SK-N-MC (cell line): ENCODE results near the gene ZBTB7A.

ENCODE experiments used
- DNase-seq: peaks from one replicate; pipeline ENCODE4 v3.0.0-alpha.2; 2011; ENCODE audit warnings: low read depth, low spot score
- H3K27ac ChIP-seq: fragments of 200-600 bp; sonication (generic); 2 replicates; pipeline ENCODE4 v1.5.1; 2016; ENCODE audit warnings: mixed run types
- H3K36me3 ChIP-seq: fragments of 200-600 bp; sonication (generic); 2 replicates; pipeline ENCODE4 v1.6.1; 2017; ENCODE audit warnings: antibody characterized with exemption, low read length, mixed read lengths; ENCODE audit not compliant: insufficient read depth
- H3K4me3 ChIP-seq: fragments of 200-600 bp; sonication (generic); 2 replicates; pipeline ENCODE4 v1.5.1; 2016
- H3K9ac ChIP-seq: fragments of 200-600 bp; sonication (generic); 2 replicates; pipeline ENCODE4 v1.8.0; 2017; ENCODE audit warnings: mixed run types, mixed read lengths; ENCODE audit not compliant: insufficient read length
- H3K9me3 ChIP-seq: fragments of 200-600 bp; sonication (generic); 2 replicates; pipeline ENCODE4 v1.6.1; 2017; ENCODE audit warnings: low read depth, mild to moderate bottlenecking, antibody characterized with exemption, low read length, moderate library complexity, mixed read lengths
- EZH2 ChIP-seq: fragments of 200-600 bp; sonication (generic); IDR thresholded peaks from one replicate; pipeline ENCODE4 v1.6.1; 2017; ENCODE audit warnings: antibody characterized with exemption
- FOXP2 ChIP-seq: optimal IDR thresholded peaks from 2 replicates; pipeline ENCODE3; 2011; ENCODE audit warnings: mild to moderate bottlenecking, moderate library complexity; ENCODE audit not compliant: insufficient read depth; ENCODE audit errors: extremely low read length, control extremely low read depth
- POLR2AphosphoS5 ChIP-seq: IDR thresholded peaks from 2 replicates; pipeline ENCODE4 v1.6.1; 2012; ENCODE audit warnings: mild to moderate bottlenecking, low read depth, low read length, borderline replicate concordance

ZBTB7A gene

DNA sequence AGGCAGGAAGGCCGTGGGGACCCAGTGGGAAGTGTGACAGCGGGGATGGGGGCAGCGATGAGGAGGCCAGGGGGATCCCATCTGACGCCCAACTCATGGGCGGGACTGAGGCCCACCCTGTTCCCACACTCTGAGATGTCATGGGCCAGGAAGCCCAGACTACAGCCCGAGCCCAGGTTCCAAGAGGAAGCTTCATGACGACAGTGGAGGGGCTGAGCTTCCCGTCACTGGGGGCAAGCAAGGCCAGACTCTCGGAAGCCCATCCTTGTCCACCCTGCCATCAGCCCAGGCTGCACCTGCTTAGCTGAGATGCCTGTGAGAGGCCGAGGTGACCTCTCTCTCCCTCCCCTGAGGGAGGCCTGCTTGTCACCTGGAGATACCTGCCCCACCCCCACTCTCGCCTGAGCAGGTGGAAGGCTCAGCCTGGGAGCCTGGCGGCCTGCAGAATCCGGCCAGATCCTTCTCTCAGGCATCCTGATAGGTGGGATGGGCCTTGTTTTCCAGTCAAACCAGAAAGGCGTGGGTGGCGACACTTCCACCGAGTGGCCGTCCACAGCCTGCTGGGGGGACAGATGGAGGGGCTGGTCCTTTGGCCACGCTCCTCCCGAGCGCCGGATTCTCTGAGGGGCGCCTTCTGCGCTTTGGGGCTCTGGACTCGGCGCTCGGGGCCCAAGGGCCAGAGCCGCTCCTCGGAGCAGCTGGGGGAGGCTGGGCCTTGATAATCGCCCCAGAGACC, 4.8 kb downstream of the ZBTB7A start:
- H3K27ac ChIP-seq = peak overlapping the region; percentile 50; the same call in 1 of the 2 replicates

DNA sequence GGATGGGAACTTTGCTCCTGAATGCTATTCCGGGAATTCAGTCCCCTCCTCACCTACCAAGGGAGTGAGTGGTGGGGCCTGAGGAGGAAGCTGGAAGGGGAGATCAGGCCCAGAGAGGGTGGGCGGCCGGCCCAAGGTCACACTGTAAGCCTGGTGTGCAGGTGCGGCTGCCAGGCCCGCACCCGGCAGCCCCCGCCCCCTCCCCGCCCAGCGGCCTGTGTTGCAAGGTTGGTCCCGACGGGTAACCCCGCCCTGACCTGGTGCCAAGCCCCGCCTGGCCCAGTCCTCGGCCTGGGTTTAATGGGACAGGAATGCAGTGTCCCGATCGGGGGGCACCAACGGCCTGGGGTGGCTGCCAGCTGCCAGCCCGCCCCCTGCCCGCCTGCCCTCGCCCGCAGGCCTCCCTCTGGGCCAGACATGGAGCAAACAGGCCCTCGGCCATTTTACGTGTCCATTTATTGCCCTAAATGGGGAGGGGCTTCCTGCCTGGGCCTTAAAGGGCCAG, 5.5 kb downstream of the ZBTB7A start:
- no peaks in the 10 kb centered on the region for H3K9me3 ChIP-seq
- DNase-seq = no peak
- H3K27ac ChIP-seq = no peak overlapping the region
- no peak overlapping the region for H3K9ac ChIP-seq
- TF ChIP-seq POLR2AphosphoS5 (no peak), EZH2 (no peak), FOXP2 (no peak)
- peaks cover 15% of the 10 kb centered on the region; the same call in 1 of the 2 replicates for H3K36me3 ChIP-seq
- no peak overlapping the region for H3K4me3 ChIP-seq

More for the DNA sequence above, 4.8 kb downstream of the ZBTB7A start:
- H3K36me3 ChIP-seq = peaks cover 15% of the 10 kb centered on the region; the same call in 1 of the 2 replicates
- no peak overlapping the region for H3K4me3 ChIP-seq
- no peaks in the 10 kb centered on the region for H3K9me3 ChIP-seq
- TF ChIP-seq EZH2 (no peak), POLR2AphosphoS5 (no peak), FOXP2 (no peak)
- no peak for DNase-seq
- no peak overlapping the region for H3K9ac ChIP-seq

DNA sequence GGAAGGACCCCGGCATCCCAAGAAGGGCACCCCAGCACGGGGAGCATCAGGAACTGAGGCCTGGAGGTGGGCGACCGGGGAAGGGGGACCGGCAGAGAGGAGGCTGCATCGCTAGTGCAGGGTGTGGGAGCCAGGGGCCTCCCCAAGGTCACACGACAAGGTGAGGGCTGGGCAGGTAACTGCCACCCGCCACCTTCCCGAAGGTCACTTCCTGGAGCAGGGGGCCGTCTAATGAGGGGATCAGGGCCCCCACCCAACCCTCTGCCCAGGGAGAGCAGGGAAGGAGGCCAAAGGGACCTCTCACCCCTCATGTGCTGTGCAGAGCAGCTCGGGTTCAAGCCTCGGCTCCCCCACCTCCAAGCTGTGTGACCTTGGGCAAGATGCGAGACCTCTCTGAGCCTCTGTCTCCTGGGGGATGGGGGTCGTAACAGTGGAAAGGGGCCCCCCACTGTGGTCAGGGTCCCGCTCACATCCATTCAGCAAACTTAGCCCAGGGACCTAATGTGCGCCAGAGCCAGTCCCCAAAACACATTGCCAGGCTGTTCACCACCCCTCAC, 6.0 kb downstream of the ZBTB7A start:
- H3K27ac ChIP-seq = no peak overlapping the region

DNA sequence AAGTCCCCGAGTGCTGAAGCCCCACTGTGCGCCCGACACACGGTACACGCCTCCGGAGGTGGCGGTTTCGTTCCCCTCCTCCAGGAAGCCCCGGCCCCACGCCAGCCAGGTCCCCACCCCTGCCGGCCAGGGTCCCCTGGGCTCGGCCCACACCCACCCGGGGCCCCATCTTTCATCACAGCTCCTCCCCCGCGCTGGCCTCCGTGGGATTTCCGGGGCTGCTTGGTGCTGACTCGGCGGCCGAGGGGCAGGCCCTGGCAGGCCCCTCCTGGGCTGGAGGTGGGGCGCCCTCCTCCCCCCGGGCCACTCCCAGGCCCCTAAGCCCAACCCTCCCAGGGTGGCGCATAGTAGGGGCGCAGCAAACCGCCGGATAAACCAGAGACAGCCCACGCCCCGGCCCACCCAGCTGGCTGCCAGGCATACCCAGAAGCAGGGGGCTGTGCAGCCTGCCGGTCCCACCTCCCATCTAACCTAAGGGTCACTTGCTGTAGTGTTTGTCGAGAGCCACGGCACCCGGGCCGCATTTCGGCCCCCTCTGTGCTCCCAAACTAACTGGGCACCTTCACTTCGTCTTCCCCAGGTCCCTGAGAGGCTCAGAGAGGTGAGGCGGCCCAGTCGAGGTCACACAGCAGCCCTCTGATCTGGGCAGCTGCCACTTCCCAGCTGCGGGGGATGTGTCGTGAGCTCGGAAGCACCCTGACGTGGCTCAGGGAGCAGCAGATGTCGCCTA, 6.6 kb downstream of the ZBTB7A start:
- Histone ChIP-seq H3K36me3 (peaks cover 24% of the 10 kb centered on the region; the same call in 1 of the 2 replicates), H3K9ac (no peak overlapping the region), H3K4me3 (no peak overlapping the region), H3K9me3 (no peaks in the 10 kb centered on the region), H3K27ac (no peak overlapping the region)
- no peak for TF ChIP-seq FOXP2
- TF ChIP-seq POLR2AphosphoS5 = no peak
- no peak for TF ChIP-seq EZH2
- DNase-seq = no peak

More for the DNA sequence above, 6.0 kb downstream of the ZBTB7A start:
- Histone ChIP-seq H3K4me3 (no peak overlapping the region), H3K36me3 (peaks cover 20% of the 10 kb centered on the region; the same call in 1 of the 2 replicates), H3K9ac (no peak overlapping the region), H3K9me3 (no peaks in the 10 kb centered on the region)
- TF ChIP-seq POLR2AphosphoS5 (no peak), FOXP2 (no peak), EZH2 (no peak)
- no peak for DNase-seq

DNA sequence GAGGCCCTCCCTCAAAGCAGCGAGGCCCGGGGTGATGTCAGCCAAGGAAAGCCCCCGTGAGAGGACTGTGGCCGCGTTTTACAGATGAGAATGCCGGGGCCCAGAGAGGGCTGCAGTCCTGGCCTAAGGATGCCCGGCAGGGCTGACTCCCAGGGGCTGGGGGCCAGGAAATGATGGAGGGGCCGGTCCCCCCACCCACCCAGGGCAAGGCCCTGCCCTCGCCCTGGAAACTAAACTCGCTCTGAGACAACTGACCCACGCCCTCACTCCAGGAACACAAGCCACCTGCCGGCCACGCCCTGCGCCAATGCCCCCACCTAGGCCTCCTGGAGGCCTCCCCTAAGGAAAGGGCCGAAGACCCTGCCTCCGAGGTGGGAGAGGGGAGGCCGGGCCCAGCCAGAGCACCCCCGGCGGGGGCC, 7.2 kb downstream of the ZBTB7A start:
- Histone ChIP-seq H3K27ac (no peak overlapping the region), H3K36me3 (peaks cover 30% of the 10 kb centered on the region; the same call in 1 of the 2 replicates), H3K4me3 (no peak overlapping the region), H3K9ac (no peak overlapping the region), H3K9me3 (no peaks in the 10 kb centered on the region)
- DNase-seq = no peak
- TF ChIP-seq POLR2AphosphoS5 (no peak), EZH2 (no peak), FOXP2 (no peak)

DNA sequence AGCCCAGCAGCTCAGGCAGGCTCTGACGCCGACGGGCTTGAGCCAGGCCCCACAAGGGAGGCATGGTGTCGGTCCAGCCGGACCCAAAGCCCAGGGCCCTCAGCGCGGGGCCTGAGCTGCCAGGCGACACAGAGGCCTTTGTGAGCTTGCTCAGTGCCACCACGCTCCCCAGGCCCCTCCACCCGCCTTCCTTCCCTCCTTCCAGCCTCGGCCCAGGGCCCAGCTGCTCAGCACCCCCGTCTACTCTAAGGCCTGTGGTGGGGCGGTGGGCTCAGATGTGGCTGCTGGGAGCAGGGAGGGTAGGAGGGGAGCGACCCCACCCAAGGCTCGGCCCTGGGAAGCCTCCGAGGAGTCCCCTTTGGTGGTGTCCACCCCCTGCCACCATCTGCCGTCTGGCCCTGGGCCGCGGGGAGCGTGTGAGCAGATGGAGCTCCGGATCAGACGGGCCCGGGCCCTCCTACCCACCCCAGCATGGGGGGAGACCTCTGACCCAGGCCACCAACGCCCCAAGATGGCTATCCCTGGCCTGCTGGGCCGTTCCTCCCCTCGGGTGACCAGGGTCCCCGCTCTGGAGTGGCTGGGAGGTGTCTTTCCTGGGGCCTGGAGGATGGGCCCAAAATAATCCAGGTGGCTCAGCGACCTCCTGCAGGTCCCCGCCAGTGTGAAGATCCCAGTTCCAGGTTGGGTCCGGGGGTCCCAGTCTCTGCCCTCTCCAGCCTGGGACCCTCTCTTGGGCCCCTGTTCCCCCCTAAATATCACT, 7.8 kb downstream of the ZBTB7A start:
- no peak overlapping the region for H3K27ac ChIP-seq
- TF ChIP-seq FOXP2 = no peak
- TF ChIP-seq POLR2AphosphoS5 = no peak; the same call in 1 of the 2 replicates
- no peak for TF ChIP-seq EZH2
- H3K36me3 ChIP-seq = peaks cover 31% of the 10 kb centered on the region; the same call in 1 of the 2 replicates
- H3K4me3 ChIP-seq = no peak overlapping the region
- no peak for DNase-seq
- no peak overlapping the region for H3K9ac ChIP-seq
- no peaks in the 10 kb centered on the region for H3K9me3 ChIP-seq

DNA sequence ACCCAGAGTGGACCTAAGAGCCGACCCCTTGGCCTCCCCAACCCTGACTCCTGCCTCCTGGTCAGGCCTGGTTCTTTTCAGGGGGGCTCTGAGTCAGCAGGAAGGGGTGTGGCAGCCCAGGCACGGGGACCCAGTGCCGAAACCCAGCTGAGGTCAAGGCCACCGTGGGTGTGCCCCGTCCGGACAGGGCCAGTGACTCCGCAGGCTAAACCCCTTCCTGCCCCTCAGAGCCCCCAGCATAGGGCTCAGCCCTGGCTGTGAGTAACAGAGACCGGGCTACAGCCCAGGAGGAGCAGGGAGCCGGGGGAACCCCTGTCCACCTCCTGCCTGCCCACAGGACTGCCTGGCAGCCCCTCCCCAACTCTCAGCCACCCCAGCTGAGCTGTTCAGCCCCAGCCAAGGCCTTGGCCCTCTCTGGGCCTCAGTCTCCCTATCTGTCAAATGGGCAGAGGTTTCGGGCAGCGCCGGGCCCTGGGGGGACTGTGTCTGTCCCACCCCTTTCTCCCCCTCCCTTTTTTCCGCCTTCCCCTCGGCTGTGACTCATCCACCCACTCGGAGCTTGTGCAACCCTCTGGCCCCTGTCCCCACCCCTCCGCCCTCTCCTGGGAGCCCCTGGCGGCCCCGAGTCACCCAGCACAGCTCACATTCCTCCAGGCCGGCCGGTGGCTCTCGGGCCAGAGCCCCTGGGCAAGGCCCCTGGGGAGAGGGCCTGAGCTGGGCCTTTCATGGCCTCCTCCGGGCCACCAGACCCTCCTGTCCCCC, 8.6 kb downstream of the ZBTB7A start:
- Histone ChIP-seq H3K4me3 (no peak overlapping the region), H3K27ac (no peak overlapping the region)
- DNase-seq = no peak

More for the DNA sequence above, 8.6 kb downstream of the ZBTB7A start:
- no peaks in the 10 kb centered on the region for H3K9me3 ChIP-seq
- no peak overlapping the region for H3K9ac ChIP-seq
- TF ChIP-seq POLR2AphosphoS5 = no peak
- TF ChIP-seq EZH2 = no peak
- no peak for TF ChIP-seq FOXP2
- H3K36me3 ChIP-seq = peaks cover 31% of the 10 kb centered on the region; the same call in 1 of the 2 replicates
